ENCODE results near the gene ATG10.
"Not testable (repeated sequence)": the region's sequence is repeated elsewhere in the genome, so short reads cannot be mapped to it uniquely, and the experiment has no call there.

ATG10 gene

GRCh38 chr5:81982172-81982685, 10.4 kb downstream of the ATG10 start:
- not testable (repeated sequence) for DNase-seq (ENCODE audit: low read depth, low spot score)

- not testable (repeated sequence) for DNase-seq (ENCODE audit: low read depth, low spot score)
Observed at GRCh38 chr5:81983148-81983547, 11.3 kb downstream of the ATG10 start.

GRCh38 chr5:81983563-81983962, 11.7 kb downstream of the ATG10 start:
- not testable (repeated sequence) for DNase-seq (ENCODE audit: low read depth, low spot score)

- DNase-seq (ENCODE audit: low read depth, low spot score), result no peak
Observed at GRCh38 chr5:81986126-81986525, 14.3 kb downstream of the ATG10 start.

- DNase-seq (ENCODE audit: low read depth, low spot score), result no peak
Observed at GRCh38 chr5:81989204-81989603, 17.4 kb downstream of the ATG10 start.

GRCh38 chr5:81994679-81995078, 22.9 kb downstream of the ATG10 start:
- no peak for DNase-seq (ENCODE audit: low read depth, low spot score)

GRCh38 chr5:81995407-81995806, 23.6 kb downstream of the ATG10 start:
- no peak for DNase-seq (ENCODE audit: low read depth, low spot score)

- DNase-seq (ENCODE audit: low read depth, low spot score), result no peak
Observed at GRCh38 chr5:82004511-82004910, 32.7 kb downstream of the ATG10 start.

- not testable (repeated sequence) for DNase-seq (ENCODE audit: low read depth, low spot score)
Observed at GRCh38 chr5:82009869-82010268, 38.0 kb downstream of the ATG10 start.

- no peak for DNase-seq (ENCODE audit: low read depth, low spot score)
Observed at GRCh38 chr5:82010696-82011095, 38.9 kb downstream of the ATG10 start.

- no peak for DNase-seq (ENCODE audit: low read depth, low spot score)
Observed at GRCh38 chr5:82011761-82012160, 39.9 kb downstream of the ATG10 start.

- DNase-seq (ENCODE audit: low read depth, low spot score), result not testable (repeated sequence)
Observed at GRCh38 chr5:82014644-82015043, 42.8 kb downstream of the ATG10 start.

GRCh38 chr5:82018462-82018861, 46.6 kb downstream of the ATG10 start:
- DNase-seq (ENCODE audit: low read depth, low spot score), result no peak

- no peak for DNase-seq (ENCODE audit: low read depth, low spot score)
Observed at GRCh38 chr5:82019342-82020138, 47.7 kb downstream of the ATG10 start.

GRCh38 chr5:82022499-82022898, 50.7 kb downstream of the ATG10 start:
- DNase-seq (ENCODE audit: low read depth, low spot score), result no peak

GRCh38 chr5:82023644-82024043, 51.8 kb downstream of the ATG10 start:
- no peak for DNase-seq (ENCODE audit: low read depth, low spot score)

GRCh38 chr5:82031220-82032119, 59.6 kb downstream of the ATG10 start:
- no peak for DNase-seq (ENCODE audit: low read depth, low spot score)

- not testable (repeated sequence) for DNase-seq (ENCODE audit: low read depth, low spot score)
Observed at GRCh38 chr5:82042894-82043293, 71.1 kb downstream of the ATG10 start.

GRCh38 chr5:82044010-82044409, 72.2 kb downstream of the ATG10 start:
- DNase-seq (ENCODE audit: low read depth, low spot score), result no peak

GRCh38 chr5:82045554-82046275, 73.9 kb downstream of the ATG10 start:
- no peak for DNase-seq (ENCODE audit: low read depth, low spot score)

- no peak for DNase-seq (ENCODE audit: low read depth, low spot score)
Observed at GRCh38 chr5:82046276-82046647, 74.4 kb downstream of the ATG10 start.

GRCh38 chr5:82050955-82051354, 79.1 kb downstream of the ATG10 start:
- DNase-seq (ENCODE audit: low read depth, low spot score), result no peak

Measured in smooth muscle cell of the brain vasculature (primary cell).